Endothelial cell of umbilical vein (primary cell): ENCODE data around the gene LRCH2. TPM values are rescaled to one million over a fixed set of nuclear protein-coding genes. Genes with fewer than 3 reads are reported as not detected.
"Not testable (repeated sequence)": the region's sequence is repeated elsewhere in the genome, so short reads cannot be mapped to it uniquely, and the experiment has no call there.

Experiments
- BruUV-seq: library from RNA; stranded (reverse); fragments of 400-500 nt; replicated peaks from 2 replicates; lab custom pipeline; 2021; lab: Mats Ljungman, UMichigan
- CTCF ChIA-PET: fragments of 300-600, 350-600 bp; sonication (Branson Sonifier 250); formaldehyde crosslinking; loops from one replicate; lab custom pipeline; 2021; ENCODE audit warnings: antibody characterized with exemption, inconsistent platforms; lab: Charles Lee
- POLR2A ChIA-PET: fragments of 300-600, 350-600 bp; sonication (Branson Sonifier 250); formaldehyde crosslinking; loops from one replicate; lab custom pipeline; 2021; ENCODE audit warnings: antibody characterized with exemption, inconsistent platforms; lab: Charles Lee
- DNase-seq: peaks from one replicate; pipeline ENCODE4 v3.0.0-alpha.2; 2011; ENCODE audit warnings: low read depth, low spot score
- FAIRE-seq: peaks from 2 replicates; lab custom pipeline; 2011; peaks lifted over from hg19 to GRCh38; lab: Jason Lieb, UNC
- H2AFZ ChIP-seq: 2 replicates; pipeline ENCODE4 v1.6.0; 2012; ENCODE audit warnings: low read depth, low read length, control low read depth, inconsistent platforms
- H3K27ac ChIP-seq: 2 replicates; pipeline ENCODE4 v1.5.1; 2011; ENCODE audit warnings: low read depth, mild to moderate bottlenecking, control low read depth, low read length, moderate library complexity; ENCODE audit not compliant: insufficient read depth
- H3K27me3 ChIP-seq, 2 experiments: 2 replicates each; pipeline versions ENCODE4 v1.6.0 to v1.6.1; 2011; ENCODE audit warnings: low read length in 2 of 2, mixed read lengths in 1 of 2; ENCODE audit not compliant: control insufficient read depth in 2 of 2, insufficient read depth in 2 of 2
- H3K36me3 ChIP-seq, 2 experiments: 2 replicates in 1 of 2; 3 replicates in 1 of 2; pipeline ENCODE4 v1.5.1; 2011; ENCODE audit warnings: low read length in 2 of 2, mild to moderate bottlenecking in 1 of 2, moderate library complexity in 1 of 2; ENCODE audit not compliant: control insufficient read depth in 2 of 2, insufficient read depth in 2 of 2; ENCODE audit errors: extremely low read depth in 1 of 2
- H3K4me1 ChIP-seq: 3 replicates; pipeline ENCODE4 v1.5.1; 2011; ENCODE audit warnings: mild to moderate bottlenecking, low read length; ENCODE audit not compliant: control insufficient read depth, insufficient read depth; ENCODE audit errors: extremely low read depth
- H3K4me2 ChIP-seq: 2 replicates; pipeline ENCODE4 v1.6.1; 2011; ENCODE audit warnings: low read length, control low read depth, mixed read lengths; ENCODE audit not compliant: insufficient read depth
- H3K4me3 ChIP-seq, 3 experiments: fragments of 200-600 bp in 1 of 3; sonication (generic), shearing (Covaris generic) in 1 of 3; replicated peaks in 1 of 3; 2 replicates each; pipeline ENCODE4 v1.5.1; 2011 to 2016; ENCODE audit warnings: control low read depth in 3 of 3, low read length in 3 of 3, mild to moderate bottlenecking in 2 of 3, inconsistent platforms in 1 of 3, low read depth in 1 of 3, moderate library complexity in 1 of 3; ENCODE audit not compliant: insufficient read depth in 1 of 3
- H3K79me2 ChIP-seq: 2 replicates; pipeline ENCODE4 v1.6.0; 2012; ENCODE audit warnings: low read length, inconsistent platforms; ENCODE audit not compliant: control insufficient read depth, insufficient read depth
- H3K9ac ChIP-seq: replicated peaks from 2 replicates; pipeline ENCODE3; 2011; ENCODE audit warnings: low read length, control low read depth; ENCODE audit not compliant: insufficient read depth; ENCODE audit errors: extremely low read depth
- H3K9me1 ChIP-seq: replicated peaks from 3 replicates; pipeline ENCODE4 v1.6.0; 2011; ENCODE audit warnings: mild to moderate bottlenecking, low read length; ENCODE audit not compliant: control insufficient read depth, insufficient read depth; ENCODE audit errors: extremely low read depth
- H3K9me3 ChIP-seq: replicated peaks from 2 replicates; pipeline ENCODE4 v1.5.1; 2012; ENCODE audit warnings: low read length, inconsistent platforms; ENCODE audit not compliant: control insufficient read depth, insufficient read depth
- H4K20me1 ChIP-seq: replicated peaks from 2 replicates; pipeline ENCODE3; 2011; ENCODE audit warnings: mild to moderate bottlenecking, low read length; ENCODE audit not compliant: control insufficient read depth, insufficient read depth; ENCODE audit errors: extremely low read depth
- CTCF ChIP-seq, 2 donors: IDR thresholded peaks; 1 replicate in 1 of 2; 2 replicates in 1 of 2; pipeline ENCODE4 v1.5.1; 2011; ENCODE audit warnings: low read length in 2 of 2, mild to moderate bottlenecking in 2 of 2, moderate library complexity in 2 of 2, control low read depth in 1 of 2, inconsistent platforms in 1 of 2, low read depth in 1 of 2; ENCODE audit not compliant: insufficient read depth in 1 of 2; ENCODE audit errors: extremely low read depth in 1 of 2
- FOS ChIP-seq: IDR thresholded peaks from 2 replicates; pipeline ENCODE4 v1.6.1; 2011; ENCODE audit warnings: mild to moderate bottlenecking, low read length, moderate library complexity, borderline replicate concordance; ENCODE audit not compliant: insufficient read depth
- MAX ChIP-seq: IDR thresholded peaks from 2 replicates; pipeline ENCODE4 v1.6.1; 2011; ENCODE audit not compliant: insufficient read depth, insufficient read length
- MYC ChIP-seq: IDR thresholded peaks from one replicate; pipeline ENCODE4 v1.6.1; 2011; ENCODE audit warnings: mild to moderate bottlenecking, low read depth, low read length
- POLR2A ChIP-seq: IDR thresholded peaks from 2 replicates; pipeline ENCODE4 v1.6.1; 2012; ENCODE audit warnings: low read depth, mild to moderate bottlenecking, control low read depth, low read length
- dilution Hi-C: fragments of 300-500 bp; cut with MboI; formaldehyde crosslinking; loops from one replicate; pipeline ENCODE4 v1.15.0; 2019; ENCODE audit warnings: low sequenced_read_pairs; ENCODE audit not compliant: extremely low pct_ligation_motif_present
- intact Hi-C: fragments of 100-400 bp; cut with micrococcal nuclease; formaldehyde crosslinking; loops from one replicate; pipeline ENCODE4 v1.10.0; 2022
- polyA plus RNA-seq, 4 experiments: library from polyadenylated mRNA; depleted of rRNA in 3 of 4; stranded (reverse) in 3 of 4; unstranded in 1 of 4; fragments of >200 nt; gene quantifications; 2 replicates each; pipeline versions ENCODE4 v1.2.1 to v1.2.3, GENCODE V29; 2011 to 2012; ENCODE audit warnings: missing spikeins in 1 of 4
- total RNA-seq: library from RNA; stranded (reverse); gene quantifications from 2 replicates; pipeline ENCODE4 v1.2.3, GENCODE V29; 2021

LRCH2 gene
- total and polyA plus RNA-seq, 2 donors (not counting 3 experiments of a cell fraction or from before 2014, with no cell fraction given) = 1.1 to 4.6 TPM

GRCh38 chrX:115226929-115227328, 7.0 kb downstream of the LRCH2 start:
- Histone ChIP-seq H3K27ac (no peak overlapping the region), H4K20me1 (no peaks in the 10 kb centered on the region), H3K79me2 (no peaks in the 10 kb centered on the region), H3K27me3 (no peaks in the 10 kb centered on the region), H2AFZ (no peak overlapping the region), H3K4me1 (peaks cover 9% of the 10 kb centered on the region), H3K36me3 (no peaks in the 10 kb centered on the region), H3K4me3 (no peak overlapping the region), H3K4me2 (no peak overlapping the region), H3K9me1 (no peaks in the 10 kb centered on the region), H3K9ac (no peak overlapping the region), H3K9me3 (no peaks in the 10 kb centered on the region)
- dilution Hi-C loops = no loop called here
- intact Hi-C loops = loop anchor here (10.0 kb wide), 1 partner anchor 98 kb away; no protein-coding TSS in a partner anchor
- CTCF ChIA-PET = no interaction called here
- TF ChIP-seq FOS = no peak
- no peak for TF ChIP-seq MYC
- peak; percentile 22 to 39 for TF ChIP-seq CTCF (IDR thresholded peaks at IDR 0.05; ENCODE audit: extremely low read depth in 1 of 2, insufficient read depth in 1 of 2, low read depth in 1 of 2, low read length in 2 of 2)
- TF ChIP-seq MAX = no peak
- no peak for TF ChIP-seq POLR2A
- POLR2A ChIA-PET = no interaction called here
- FAIRE-seq = peak; percentile 62
- peak; percentile 17 for DNase-seq
- no TSS peak for BruUV-seq

- H3K36me3 ChIP-seq, H3K9me3 ChIP-seq, H3K9me1 ChIP-seq, H3K4me3 ChIP-seq, H3K27me3 ChIP-seq, FAIRE-seq, intact Hi-C loops, POLR2A ChIA-PET, H3K9ac ChIP-seq, H3K4me1 ChIP-seq, BruUV-seq, H4K20me1 ChIP-seq, H2AFZ ChIP-seq, H3K4me2 ChIP-seq, DNase-seq, CTCF ChIA-PET, H3K27ac ChIP-seq, dilution Hi-C loops, H3K79me2 ChIP-seq: not testable (repeated sequence)
Measured at GRCh38 chrX:115217346-115217745, 16.6 kb downstream of the LRCH2 start.
